Loucy (cell line): ENCODE measurements around the gene SETMAR.

Source experiments
- CTCF ChIP-seq: fragments of 200-600 bp; sonication (generic); conservative IDR thresholded peaks from 2 replicates; pipeline ENCODE4 v1.5.1; 2014; ENCODE audit warnings: mild to moderate bottlenecking, antibody characterized with exemption, low read length
- EZH2phosphoT487 ChIP-seq: fragments of 200-600 bp; IDR thresholded peaks from 2 replicates; pipeline ENCODE4 v1.6.1; 2018; ENCODE audit warnings: antibody characterized with exemption, mild to moderate bottlenecking, moderate library complexity, borderline replicate concordance

GRCh38 chr3:4343258-4343657 is 40.1 kb downstream of the SETMAR start:
- TF ChIP-seq CTCF = no peak
- no peak for TF ChIP-seq EZH2phosphoT487
